ENCODE measurements around the gene DGCR6. TPM values are rescaled to one million over a fixed set of nuclear protein-coding genes. Genes with fewer than 3 reads are reported as not detected.
"Not testable (repeated sequence)": the region's sequence is repeated elsewhere in the genome, so short reads cannot be mapped to it uniquely, and the experiment has no call there.

Gene DGCR6
- total RNA-seq, 1 donor from 2014 or later = 6.0 TPM

- TF ChIP-seq, protein P1, sequence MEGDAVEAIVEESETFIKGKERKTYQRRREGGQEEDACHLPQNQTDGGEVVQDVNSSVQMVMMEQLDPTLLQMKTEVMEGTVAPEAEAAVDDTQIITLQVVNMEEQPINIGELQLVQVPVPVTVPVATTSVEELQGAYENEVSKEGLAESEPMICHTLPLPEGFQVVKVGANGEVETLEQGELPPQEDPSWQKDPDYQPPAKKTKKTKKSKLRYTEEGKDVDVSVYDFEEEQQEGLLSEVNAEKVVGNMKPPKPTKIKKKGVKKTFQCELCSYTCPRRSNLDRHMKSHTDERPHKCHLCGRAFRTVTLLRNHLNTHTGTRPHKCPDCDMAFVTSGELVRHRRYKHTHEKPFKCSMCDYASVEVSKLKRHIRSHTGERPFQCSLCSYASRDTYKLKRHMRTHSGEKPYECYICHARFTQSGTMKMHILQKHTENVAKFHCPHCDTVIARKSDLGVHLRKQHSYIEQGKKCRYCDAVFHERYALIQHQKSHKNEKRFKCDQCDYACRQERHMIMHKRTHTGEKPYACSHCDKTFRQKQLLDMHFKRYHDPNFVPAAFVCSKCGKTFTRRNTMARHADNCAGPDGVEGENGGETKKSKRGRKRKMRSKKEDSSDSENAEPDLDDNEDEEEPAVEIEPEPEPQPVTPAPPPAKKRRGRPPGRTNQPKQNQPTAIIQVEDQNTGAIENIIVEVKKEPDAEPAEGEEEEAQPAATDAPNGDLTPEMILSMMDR (IDR thresholded peaks at IDR 0.05; ENCODE audit: unreplicated experiment) = no peak
- H3K27me3 Mint-ChIP-seq (ENCODE audit: low read depth) = peaks cover 1% of the 10 kb centered on the region
- no peak overlapping the region for H3K4me3 Mint-ChIP-seq
- no peak for DNase-seq (ENCODE audit: low spot score in 2 of 2, unreplicated experiment in 2 of 2)
- H3K9me3 Mint-ChIP-seq = no peaks in the 10 kb centered on the region
- H3K36me3 Mint-ChIP-seq = no peaks in the 10 kb centered on the region
- no peak overlapping the region for H3K27ac Mint-ChIP-seq
- no peaks in the 10 kb centered on the region for H3K4me1 Mint-ChIP-seq
Observed at GRCh38 chr22:18933914-18934313, 27.8 kb downstream of the DGCR6 start.

DNA sequence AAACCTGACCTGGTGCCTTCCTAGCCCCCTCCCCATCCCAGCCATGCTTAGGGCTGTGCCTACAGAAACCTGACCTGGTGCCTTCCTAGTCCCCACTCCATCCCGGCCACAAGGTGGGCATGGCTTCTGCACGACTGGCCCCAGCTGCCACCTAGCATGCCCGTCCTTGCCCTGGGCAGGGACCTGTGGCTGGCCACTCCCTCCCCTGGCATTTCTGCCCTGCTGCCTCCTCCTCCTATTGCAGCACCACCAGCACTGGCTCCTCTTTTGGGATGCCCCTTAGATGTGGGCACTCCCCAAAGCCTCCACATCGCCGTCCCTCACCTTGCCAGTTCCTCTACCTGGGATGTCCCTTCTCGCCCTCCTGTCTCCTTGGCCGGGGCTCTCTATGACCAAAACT, 28.6 kb downstream of the DGCR6 start:
- not testable (repeated sequence) for H3K27me3 Mint-ChIP-seq (ENCODE audit: low read depth); DNase-seq (ENCODE audit: low spot score in 2 of 2, unreplicated experiment in 2 of 2); H3K36me3 Mint-ChIP-seq; H3K4me1 Mint-ChIP-seq; H3K9me3 Mint-ChIP-seq; H3K27ac Mint-ChIP-seq; H3K4me3 Mint-ChIP-seq

DNA sequence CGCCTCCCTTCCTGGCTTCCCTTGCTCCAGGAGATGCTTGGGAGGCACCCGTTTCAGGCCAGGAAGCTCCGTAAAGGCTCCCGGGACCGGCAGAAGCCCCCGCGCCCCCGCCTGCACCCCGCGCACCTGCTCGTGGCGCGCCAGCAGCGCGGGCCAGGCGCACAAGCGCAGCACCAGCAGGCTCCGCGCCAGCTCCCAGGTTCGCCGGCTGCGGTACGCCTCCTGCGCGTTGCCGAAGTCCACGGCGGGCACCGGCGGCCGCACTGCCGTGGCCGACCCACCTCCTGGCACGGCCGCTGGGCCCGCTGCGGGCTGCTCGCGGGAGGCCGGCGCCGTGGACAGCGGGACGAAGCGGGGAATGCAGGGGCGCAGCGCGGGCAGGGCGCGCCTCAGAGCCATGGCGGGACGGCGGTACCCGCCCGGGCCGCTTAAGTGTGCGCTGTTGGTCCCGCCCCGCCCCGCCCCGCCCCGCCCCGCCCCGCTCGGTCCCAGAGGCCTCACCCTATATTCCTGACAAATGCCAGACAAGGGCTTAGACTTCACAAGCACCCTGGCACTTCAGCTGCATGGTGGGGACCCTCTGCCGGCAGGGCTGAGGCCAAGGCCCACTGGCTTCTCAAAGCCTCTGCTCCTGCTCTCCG, 29.9 kb downstream of the DGCR6 start, which contains the start of gene PRODH:
Gene PRODH, minus strand, starts transcription at position 405 of the 641 bp plus-strand sequence. Its CDS starts 6 bp downstream, at position 399.
- peaks cover 1% of the 10 kb centered on the region for H3K27me3 Mint-ChIP-seq (ENCODE audit: low read depth)
- H3K4me1 Mint-ChIP-seq = no peaks in the 10 kb centered on the region
- H3K9me3 Mint-ChIP-seq = no peaks in the 10 kb centered on the region
- no peak for DNase-seq (ENCODE audit: low spot score in 2 of 2, unreplicated experiment in 2 of 2)
- H3K27ac Mint-ChIP-seq = no peak within 1 kb of the TSS
- no peaks in the 10 kb centered on the region for H3K36me3 Mint-ChIP-seq
- TF ChIP-seq, protein P1 (IDR thresholded peaks at IDR 0.05; ENCODE audit: unreplicated experiment) = no peak
- no peak within 1 kb of the TSS for H3K4me3 Mint-ChIP-seq

- not testable (repeated sequence) for H3K27ac Mint-ChIP-seq; H3K4me1 Mint-ChIP-seq; H3K4me3 Mint-ChIP-seq; H3K9me3 Mint-ChIP-seq; H3K27me3 Mint-ChIP-seq (ENCODE audit: low read depth); DNase-seq (ENCODE audit: low spot score in 2 of 2, unreplicated experiment in 2 of 2); H3K36me3 Mint-ChIP-seq
Observed at GRCh38 chr22:18938691-18939090, 32.6 kb downstream of the DGCR6 start.

DNA sequence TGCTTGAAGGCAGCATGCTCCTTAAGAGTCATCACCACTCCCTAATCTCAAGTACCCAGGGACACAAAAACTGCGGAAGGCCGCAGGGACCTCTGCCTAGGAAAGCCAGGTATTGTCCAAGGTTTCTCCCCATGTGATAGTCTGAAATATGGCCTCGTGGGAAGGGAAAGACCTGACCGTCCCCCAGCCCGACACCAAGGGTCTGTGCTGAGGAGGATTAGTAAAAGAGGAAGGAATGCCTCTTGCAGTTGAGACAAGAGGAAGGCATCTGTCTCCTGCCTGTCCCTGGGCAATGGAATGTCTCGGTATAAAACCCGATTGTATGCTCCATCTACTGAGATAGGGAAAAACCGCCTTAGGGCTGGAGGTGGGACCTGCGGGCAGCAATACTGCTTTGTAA, 41.0 kb downstream of the DGCR6 start:
- DNase-seq (ENCODE audit: low spot score in 2 of 2, unreplicated experiment in 2 of 2); H3K27ac Mint-ChIP-seq; H3K36me3 Mint-ChIP-seq; H3K4me1 Mint-ChIP-seq; H3K4me3 Mint-ChIP-seq; H3K9me3 Mint-ChIP-seq: not testable (repeated sequence)
- H3K27me3 Mint-ChIP-seq (ENCODE audit: low read depth) = peaks cover 21% of the 10 kb centered on the region

- Mint-ChIP-seq H3K4me1 (peaks cover 4% of the 10 kb centered on the region), H3K27ac (no peak overlapping the region), H3K4me3 (no peak overlapping the region), H3K9me3 (no peaks in the 10 kb centered on the region), H3K27me3 (ENCODE audit: low read depth) (peaks cover 25% of the 10 kb centered on the region), H3K36me3 (no peaks in the 10 kb centered on the region)
- TF ChIP-seq, protein P1 (IDR thresholded peaks at IDR 0.05; ENCODE audit: unreplicated experiment) = no peak
- no peak for DNase-seq (ENCODE audit: low spot score in 2 of 2, unreplicated experiment in 2 of 2)
Observed at GRCh38 chr22:18947905-18948304, 41.8 kb downstream of the DGCR6 start.

GRCh38 chr22:18950141-18950540, 44.0 kb downstream of the DGCR6 start:
- Mint-ChIP-seq H3K27me3 (ENCODE audit: low read depth) (peaks cover 26% of the 10 kb centered on the region), H3K9me3 (no peaks in the 10 kb centered on the region), H3K27ac (no peak overlapping the region), H3K36me3 (no peaks in the 10 kb centered on the region), H3K4me3 (no peak overlapping the region), H3K4me1 (peaks cover 4% of the 10 kb centered on the region)
- TF ChIP-seq, protein P1 (IDR thresholded peaks at IDR 0.05; ENCODE audit: unreplicated experiment) = no peak
- DNase-seq (ENCODE audit: low spot score in 2 of 2, unreplicated experiment in 2 of 2) = no peak
